HEK293 (cell line): ENCODE data around the gene ATP5ME.

Source experiments
- CTCF ChIA-PET: fragments of 350-600 bp; formaldehyde crosslinking; extraction: SDS; loops from one replicate; lab custom pipeline; 2021; ENCODE audit warnings: antibody characterized with exemption; lab: Yijun Ruan, JAX
- POLR2A ChIA-PET: fragments of 300-600 bp; formaldehyde crosslinking; extraction: SDS; loops from one replicate; lab custom pipeline; 2020; ENCODE audit warnings: antibody characterized with exemption, inconsistent platforms; lab: Yijun Ruan, JAX
- H3K27ac ChIP-seq: fragments of 200-500 bp; sonication (Bioruptor generic); 2 replicates; pipeline ENCODE4 v1.5.1; 2014; ENCODE audit warnings: low read depth, low read length, control low read depth, inconsistent platforms; ENCODE audit errors: extremely low read depth
- H3K36me3 ChIP-seq, 2 experiments: fragments of 200-500 bp in 1 of 2; sonication (Bioruptor generic) in 1 of 2; 1 replicate in 1 of 2; 2 replicates in 1 of 2; pipeline ENCODE4 v1.5.1; 2014 to 2017; ENCODE audit warnings: inconsistent platforms in 2 of 2, low read length in 2 of 2; ENCODE audit not compliant: control insufficient read depth in 2 of 2, insufficient read depth in 1 of 2
- H3K4me1 ChIP-seq: fragments of 200-500 bp; sonication (Bioruptor generic); 2 replicates; pipeline ENCODE4 v1.5.1; 2014; ENCODE audit warnings: mild to moderate bottlenecking, low read length, inconsistent platforms; ENCODE audit not compliant: control insufficient read depth, insufficient read depth
- H3K4me3 ChIP-seq: 2 replicates; pipeline ENCODE4 v1.5.1; 2011; ENCODE audit warnings: low read depth, mild to moderate bottlenecking, control low read depth, low read length, moderate library complexity
- H3K9me3 ChIP-seq: fragments of 200-500 bp; sonication (Bioruptor generic); 2 replicates; pipeline ENCODE4 v1.5.1; 2014; ENCODE audit warnings: low read depth, low read length, inconsistent platforms; ENCODE audit not compliant: control insufficient read depth, insufficient read depth
- HOXD13 ChIP-seq: sonication (generic); formaldehyde crosslinking; IDR thresholded peaks from 2 replicates; pipeline ENCODE4 v1.8.0; 2022; ENCODE audit warnings: missing genetic modification reagents, borderline replicate concordance
- KLF10 ChIP-seq: fragments of 450-650 bp; IDR thresholded peaks from 2 replicates; pipeline ENCODE4 v1.5.1; 2018; ENCODE audit warnings: missing biosample characterization, mild to moderate bottlenecking, missing genetic modification characterization
- OVOL3 ChIP-seq: fragments of 450-650 bp; formaldehyde crosslinking; IDR thresholded peaks from 2 replicates; pipeline ENCODE4 v1.5.1; 2016; ENCODE audit warnings: missing biosample characterization, missing genetic modification characterization
- PRDM1 ChIP-seq: fragments of 450-650 bp; formaldehyde crosslinking; IDR thresholded peaks from 2 replicates; pipeline ENCODE4; 2016; ENCODE audit warnings: missing biosample characterization, missing genetic modification characterization
- PRDM4 ChIP-seq: fragments of 450-650 bp; formaldehyde crosslinking; IDR thresholded peaks from 2 replicates; pipeline ENCODE4 v1.5.1; 2017; ENCODE audit warnings: missing biosample characterization, missing genetic modification characterization
- REPIN1 ChIP-seq: fragments of 450-650 bp; formaldehyde crosslinking; IDR thresholded peaks from 2 replicates; pipeline ENCODE4 v1.5.1; 2017; ENCODE audit warnings: missing biosample characterization, missing genetic modification characterization, low read depth
- SCRT1 ChIP-seq: fragments of 450-650 bp; formaldehyde crosslinking; IDR thresholded peaks from 2 replicates; pipeline ENCODE4 v1.5.1; 2016; ENCODE audit warnings: missing biosample characterization, missing genetic modification characterization, borderline replicate concordance
- SP3 ChIP-seq: fragments of 450-650 bp; formaldehyde crosslinking; IDR thresholded peaks from 2 replicates; pipeline ENCODE4 v1.5.1; 2016; ENCODE audit warnings: missing biosample characterization, missing genetic modification characterization
- ZBTB17 ChIP-seq: fragments of 450-650 bp; formaldehyde crosslinking; IDR thresholded peaks from 2 replicates; pipeline ENCODE4 v1.5.1; 2016; ENCODE audit warnings: missing biosample characterization, missing genetic modification characterization
- ZBTB44 ChIP-seq: fragments of 450-650 bp; IDR thresholded peaks from 2 replicates; pipeline ENCODE4 v1.5.1; 2018; ENCODE audit warnings: missing biosample characterization, mild to moderate bottlenecking, missing genetic modification characterization
- ZNF133 ChIP-seq: fragments of 450-650 bp; formaldehyde crosslinking; IDR thresholded peaks from 2 replicates; pipeline ENCODE4 v1.5.1; 2016; ENCODE audit warnings: missing biosample characterization, missing genetic modification characterization
- ZNF140 ChIP-seq: fragments of 450-650 bp; formaldehyde crosslinking; IDR thresholded peaks from 2 replicates; pipeline ENCODE4 v1.5.1; 2016; ENCODE audit warnings: missing biosample characterization, missing genetic modification characterization
- ZNF155 ChIP-seq: fragments of 450-650 bp; formaldehyde crosslinking; IDR thresholded peaks from 2 replicates; pipeline ENCODE4 v1.5.1; 2016; ENCODE audit warnings: missing biosample characterization, missing genetic modification characterization
- ZNF169 ChIP-seq: fragments of 450-650 bp; formaldehyde crosslinking; IDR thresholded peaks from 2 replicates; pipeline ENCODE4 v1.5.1; 2016; ENCODE audit warnings: missing biosample characterization, missing genetic modification characterization
- ZNF2 ChIP-seq: fragments of 450-650 bp; formaldehyde crosslinking; IDR thresholded peaks from 2 replicates; pipeline ENCODE4 v1.5.1; 2016; ENCODE audit warnings: missing biosample characterization, missing genetic modification characterization
- ZNF26 ChIP-seq: fragments of 450-650 bp; formaldehyde crosslinking; IDR thresholded peaks from 2 replicates; pipeline ENCODE4 v1.5.1; 2016; ENCODE audit warnings: missing biosample characterization, missing genetic modification characterization
- ZNF302 ChIP-seq: fragments of 450-650 bp; formaldehyde crosslinking; IDR thresholded peaks from 2 replicates; pipeline ENCODE4 v1.5.1; 2016; ENCODE audit warnings: missing biosample characterization, missing genetic modification characterization, low read depth
- ZNF341 ChIP-seq: fragments of 450-650 bp; formaldehyde crosslinking; IDR thresholded peaks from 2 replicates; pipeline ENCODE4; 2016; ENCODE audit warnings: low read depth, missing biosample characterization, missing genetic modification characterization
- ZNF423 ChIP-seq: fragments of 450-650 bp; formaldehyde crosslinking; IDR thresholded peaks from 2 replicates; pipeline ENCODE4 v1.5.1; 2016; ENCODE audit warnings: missing biosample characterization, missing genetic modification characterization
- ZNF521 ChIP-seq: fragments of 450-650 bp; formaldehyde crosslinking; IDR thresholded peaks from 2 replicates; pipeline ENCODE4 v1.5.1; 2017; ENCODE audit warnings: missing biosample characterization, mild to moderate bottlenecking, missing genetic modification characterization
- ZNF558 ChIP-seq: fragments of 450-650 bp; formaldehyde crosslinking; IDR thresholded peaks from 2 replicates; pipeline ENCODE4 v1.5.1; 2016; ENCODE audit warnings: missing biosample characterization, missing genetic modification characterization
- ZNF561 ChIP-seq: fragments of 450-650 bp; IDR thresholded peaks from 2 replicates; pipeline ENCODE4 v1.5.1; 2018; ENCODE audit warnings: missing biosample characterization, missing genetic modification characterization, borderline replicate concordance
- ZNF626 ChIP-seq: fragments of 450-650 bp; sonication (Bioruptor Pico); formaldehyde crosslinking; IDR thresholded peaks from 2 replicates; pipeline ENCODE4 v1.5.1; 2018; ENCODE audit warnings: missing biosample characterization, missing genetic modification characterization, inconsistent platforms
- ZNF704 ChIP-seq: fragments of 450-650 bp; formaldehyde crosslinking; IDR thresholded peaks from 2 replicates; pipeline ENCODE4 v1.5.1; 2016; ENCODE audit warnings: missing biosample characterization, missing genetic modification characterization
- ZNF76 ChIP-seq: fragments of 450-650 bp; formaldehyde crosslinking; IDR thresholded peaks from 2 replicates; pipeline ENCODE4; 2016; ENCODE audit warnings: low read depth, missing biosample characterization, missing genetic modification characterization, borderline replicate concordance
- ZSCAN23 ChIP-seq: fragments of 450-650 bp; formaldehyde crosslinking; IDR thresholded peaks from 2 replicates; pipeline ENCODE4 v1.5.1; 2016; ENCODE audit warnings: missing biosample characterization, missing genetic modification characterization

ATP5ME gene

GRCh38 chr4:653831-654502 lies 20.1 kb downstream of the ATP5ME start:
- H3K4me1 ChIP-seq, result no peaks in the 10 kb centered on the region
- POLR2A ChIA-PET, result no interaction called here

GRCh38 chr4:653080-653821 lies 20.8 kb downstream of the ATP5ME start:
- no peak overlapping the region for H3K4me3 ChIP-seq
- H3K4me1 ChIP-seq, result no peaks in the 10 kb centered on the region
- H3K27ac ChIP-seq, result no peak overlapping the region
- H3K36me3 ChIP-seq, result no peaks in the 10 kb centered on the region
- POLR2A ChIA-PET, result no interaction called here
- CTCF ChIA-PET, result no interaction called here
- H3K9me3 ChIP-seq, result no peaks in the 10 kb centered on the region
- TF ChIP-seq ZNF626 (tag by site-specific recombination) (no peak), ZNF26 (no peak), ZNF155 (tag by site-specific recombination) (no peak), ZNF169 (tag by site-specific recombination) (no peak), ZNF561 (tag by site-specific recombination) (no peak), ZNF558 (tag by site-specific recombination) (no peak), ZNF2 (tag by site-specific recombination) (no peak), PRDM1 (tag by site-specific recombination) (no peak), ZNF133 (tag by site-specific recombination) (no peak), HOXD13 (CRISPR knock-in tag) (no peak), ZNF704 (tag by site-specific recombination) (no peak), ZNF140 (tag by site-specific recombination) (no peak)

More at GRCh38 chr4:653831-654502, 20.1 kb downstream of the ATP5ME start:
- H3K4me3 ChIP-seq, result no peak overlapping the region
- no peak for TF ChIP-seq PRDM4 (tag by site-specific recombination)
- TF ChIP-seq ZNF521 (tag by site-specific recombination), result no peak
- no peak for TF ChIP-seq REPIN1 (tag by site-specific recombination)
- no peak for TF ChIP-seq ZNF2 (tag by site-specific recombination)
- TF ChIP-seq ZNF302 (tag by site-specific recombination), result no peak
- no peak for TF ChIP-seq ZNF26
- TF ChIP-seq ZBTB17 (tag by site-specific recombination), result no peak
- no peak for TF ChIP-seq SCRT1
- no peak for TF ChIP-seq SP3
- TF ChIP-seq ZNF133 (tag by site-specific recombination), result no peak
- TF ChIP-seq KLF10, result no peak
- TF ChIP-seq ZSCAN23 (tag by site-specific recombination), result no peak
- no peak for TF ChIP-seq OVOL3 (tag by site-specific recombination)
- TF ChIP-seq ZNF423, result no peak
- no peak for TF ChIP-seq ZBTB44
- no peak for TF ChIP-seq ZNF341 (tag by site-specific recombination)
- no peak for TF ChIP-seq ZNF76 (tag by site-specific recombination)
- H3K9me3 ChIP-seq, result no peaks in the 10 kb centered on the region
- CTCF ChIA-PET, result no interaction called here
- H3K36me3 ChIP-seq, result no peaks in the 10 kb centered on the region
- H3K27ac ChIP-seq, result no peak overlapping the region
